HFFc6 (cell line): ENCODE results near the gene SNRPE. TPM values are rescaled to one million over a fixed set of nuclear protein-coding genes. Genes with fewer than 3 reads are reported as not detected.

Source experiments
- DNase-seq: peaks from one replicate; pipeline ENCODE4 v3.0.0-alpha.2; 2018
- H3K27ac Mint-ChIP-seq: 2 replicates; pipeline ENCODE4 v1.8.0; 2020; ENCODE audit warnings: mild to moderate bottlenecking, mixed read lengths
- H3K27me3 Mint-ChIP-seq: 2 replicates; pipeline ENCODE4 v1.8.0; 2021; ENCODE audit warnings: mild to moderate bottlenecking, moderate library complexity, mixed read lengths; ENCODE audit not compliant: insufficient read depth
- H3K36me3 Mint-ChIP-seq: 2 replicates; pipeline ENCODE4 v1.8.0; 2021; ENCODE audit warnings: low read depth, mixed read lengths
- H3K4me1 Mint-ChIP-seq: 2 replicates; pipeline ENCODE4 v1.8.0; 2020; ENCODE audit warnings: low read depth, mixed read lengths
- H3K4me3 Mint-ChIP-seq: 2 replicates; pipeline ENCODE4 v1.8.0; 2020; ENCODE audit warnings: mild to moderate bottlenecking, moderate library complexity, mixed read lengths
- H3K9me3 Mint-ChIP-seq: 2 replicates; pipeline ENCODE4 v1.8.0; 2020; ENCODE audit warnings: mild to moderate bottlenecking, mixed read lengths
- total RNA-seq, 6 experiments: library from RNA; stranded (reverse); fragmentation: NEBNext Ultra II Directional; extraction: Animal tissue kit (Norgen Biotek cat#: 25700); gene quantifications; 2 replicates in 1 of 6; 3 replicates in 5 of 6; pipeline ENCODE4 v1.2.3, GENCODE V29; 2021
- TF ChIP-seq, protein P1 (sequence below): fragments of 200-600 bp; sonication (generic); IDR thresholded peaks from 2 replicates; pipeline ENCODE4 v1.5.0; 2021; ENCODE audit warnings: antibody characterized with exemption, mild to moderate bottlenecking

Gene SNRPE
- total RNA-seq, 6 experiments from 2014 or later = 154 to 186 (median 163) TPM

GRCh38 chr1:203880606-203881005 is 19.2 kb downstream of the SNRPE start:
- H3K27me3 Mint-ChIP-seq = no peaks in the 10 kb centered on the region; the same call in 1 of the 2 replicates
- no peaks in the 10 kb centered on the region for H3K4me1 Mint-ChIP-seq
- H3K4me3 Mint-ChIP-seq = no peak overlapping the region
- TF ChIP-seq, protein P1, sequence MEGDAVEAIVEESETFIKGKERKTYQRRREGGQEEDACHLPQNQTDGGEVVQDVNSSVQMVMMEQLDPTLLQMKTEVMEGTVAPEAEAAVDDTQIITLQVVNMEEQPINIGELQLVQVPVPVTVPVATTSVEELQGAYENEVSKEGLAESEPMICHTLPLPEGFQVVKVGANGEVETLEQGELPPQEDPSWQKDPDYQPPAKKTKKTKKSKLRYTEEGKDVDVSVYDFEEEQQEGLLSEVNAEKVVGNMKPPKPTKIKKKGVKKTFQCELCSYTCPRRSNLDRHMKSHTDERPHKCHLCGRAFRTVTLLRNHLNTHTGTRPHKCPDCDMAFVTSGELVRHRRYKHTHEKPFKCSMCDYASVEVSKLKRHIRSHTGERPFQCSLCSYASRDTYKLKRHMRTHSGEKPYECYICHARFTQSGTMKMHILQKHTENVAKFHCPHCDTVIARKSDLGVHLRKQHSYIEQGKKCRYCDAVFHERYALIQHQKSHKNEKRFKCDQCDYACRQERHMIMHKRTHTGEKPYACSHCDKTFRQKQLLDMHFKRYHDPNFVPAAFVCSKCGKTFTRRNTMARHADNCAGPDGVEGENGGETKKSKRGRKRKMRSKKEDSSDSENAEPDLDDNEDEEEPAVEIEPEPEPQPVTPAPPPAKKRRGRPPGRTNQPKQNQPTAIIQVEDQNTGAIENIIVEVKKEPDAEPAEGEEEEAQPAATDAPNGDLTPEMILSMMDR = no peak
- no peak for DNase-seq
- no peaks in the 10 kb centered on the region for H3K9me3 Mint-ChIP-seq
- no peak overlapping the region for H3K27ac Mint-ChIP-seq
- H3K36me3 Mint-ChIP-seq = peaks cover 10% of the 10 kb centered on the region

- Mint-ChIP-seq H3K4me3 (peak overlapping the region; percentile 80), H3K36me3 (peaks cover 17% of the 10 kb centered on the region), H3K9me3 (peaks cover 5% of the 10 kb centered on the region), H3K4me1 (peaks cover 22% of the 10 kb centered on the region), H3K27me3 (peaks cover 2% of the 10 kb centered on the region; the same call in 1 of the 2 replicates), H3K27ac (peak overlapping the region; percentile 92)
- DNase-seq = peak; percentile 63
- TF ChIP-seq, protein P1 = no peak
Measured at GRCh38 chr1:203888807-203889251, 27.4 kb downstream of the SNRPE start.

DNA sequence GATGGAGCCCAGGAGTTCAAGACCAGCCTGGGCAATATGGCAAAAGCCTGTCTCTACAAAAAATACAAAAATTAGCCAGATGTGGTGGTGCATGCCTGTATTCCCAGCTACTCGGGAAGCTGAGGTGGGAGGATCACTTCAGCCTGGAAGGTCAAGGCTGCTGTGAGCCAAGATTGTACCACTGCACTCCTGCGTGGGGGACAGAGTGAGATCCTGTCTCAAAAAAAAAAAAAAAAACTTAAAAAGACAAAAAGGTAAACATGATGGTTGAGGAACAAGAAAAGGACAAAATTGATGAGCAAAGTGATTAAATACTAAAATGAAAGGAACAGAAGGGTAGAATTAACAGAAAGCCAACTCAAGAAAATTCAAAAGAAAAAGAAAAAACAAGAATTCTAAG is 30.6 kb downstream of the SNRPE start:
- Mint-ChIP-seq H3K9me3 (peaks cover 21% of the 10 kb centered on the region), H3K27ac (no peak overlapping the region), H3K4me1 (peaks cover 22% of the 10 kb centered on the region), H3K36me3 (peaks cover 29% of the 10 kb centered on the region), H3K27me3 (peaks cover 2% of the 10 kb centered on the region; the same call in 1 of the 2 replicates), H3K4me3 (no peak overlapping the region)
- TF ChIP-seq, protein P1 = no peak
- DNase-seq = no peak

DNA sequence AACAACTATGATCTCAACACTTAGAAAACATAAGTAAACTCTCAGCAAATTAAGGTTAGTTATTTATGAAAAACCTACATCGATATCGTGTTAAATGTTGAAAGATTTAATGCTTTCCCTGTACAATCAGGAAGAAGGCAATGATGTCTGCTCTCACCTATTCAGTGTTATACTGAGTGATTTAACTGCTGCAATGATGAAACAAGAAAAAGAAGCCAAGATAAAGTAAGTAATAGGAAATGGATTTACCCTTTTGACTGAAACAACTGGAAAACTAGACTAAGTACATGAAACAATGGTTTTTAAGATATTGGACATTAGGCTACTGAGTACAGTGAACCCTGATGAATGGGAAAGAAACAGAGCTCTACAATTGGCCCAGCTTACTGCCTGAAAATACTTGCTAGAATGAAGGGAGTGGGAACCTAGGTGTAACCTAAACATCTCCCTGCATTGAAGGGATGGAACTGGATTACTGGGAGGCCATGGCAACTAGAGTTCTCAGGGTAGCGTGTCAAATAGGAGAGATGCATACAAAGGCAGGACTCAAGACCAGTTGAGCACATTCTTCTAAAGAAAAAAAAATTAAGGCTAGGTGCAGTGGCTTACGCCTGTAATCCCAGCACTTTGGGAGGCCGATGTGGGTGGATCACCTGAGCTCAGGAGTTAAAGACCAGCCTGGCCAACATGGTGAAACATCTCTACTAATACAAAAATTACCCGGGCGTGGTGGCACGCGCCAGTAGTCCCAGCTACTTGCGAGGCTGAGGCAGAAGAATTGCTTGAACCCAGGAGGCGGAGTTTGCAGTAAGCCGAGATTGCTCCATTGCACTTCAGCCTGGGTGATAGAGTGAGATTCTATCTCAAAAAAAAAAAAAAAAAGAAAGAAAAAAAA is 37.3 kb downstream of the SNRPE start:
- no peak for DNase-seq
- H3K27me3 Mint-ChIP-seq = no peaks in the 10 kb centered on the region; the same call in 1 of the 2 replicates
- H3K4me3 Mint-ChIP-seq = no peak overlapping the region
- TF ChIP-seq, protein P1 = no peak
- no peak overlapping the region for H3K27ac Mint-ChIP-seq
- no peaks in the 10 kb centered on the region for H3K4me1 Mint-ChIP-seq
- peaks cover 17% of the 10 kb centered on the region for H3K9me3 Mint-ChIP-seq
- H3K36me3 Mint-ChIP-seq = peaks cover 18% of the 10 kb centered on the region

GRCh38 chr1:203899353-203899716 is 37.9 kb downstream of the SNRPE start:
- DNase-seq = no peak
- Mint-ChIP-seq H3K36me3 (peaks cover 15% of the 10 kb centered on the region), H3K27me3 (no peaks in the 10 kb centered on the region; the same call in 1 of the 2 replicates), H3K4me1 (no peaks in the 10 kb centered on the region), H3K4me3 (no peak overlapping the region), H3K9me3 (peaks cover 11% of the 10 kb centered on the region), H3K27ac (no peak overlapping the region)
- TF ChIP-seq, protein P1 = no peak
